Urinary bladder (tissue), 4 donors: ENCODE measurements around the gene ATP10D. TPM values are rescaled to one million over a fixed set of nuclear protein-coding genes. Genes with fewer than 3 reads are reported as not detected.
"Not testable (repeated sequence)": the region's sequence is repeated elsewhere in the genome, so short reads cannot be mapped to it uniquely, and the experiment has no call there.

ENCODE experiments used
- DNase-seq: peaks from one replicate; pipeline ENCODE4 v3.0.0-alpha.2; 2015; ENCODE audit errors: extremely low spot score
- H3K27ac ChIP-seq: one replicate; pipeline ENCODE4 v1.5.1; 2013; ENCODE audit warnings: low read depth, mild to moderate bottlenecking, moderate library complexity
- H3K36me3 ChIP-seq: one replicate; pipeline ENCODE4 v1.6.1; 2013; ENCODE audit warnings: mild to moderate bottlenecking, moderate library complexity; ENCODE audit not compliant: insufficient read depth
- H3K4me1 ChIP-seq: one replicate; pipeline ENCODE4 v1.6.1; 2013; ENCODE audit warnings: mild to moderate bottlenecking, moderate library complexity; ENCODE audit not compliant: insufficient read depth
- H3K4me3 ChIP-seq: one replicate; pipeline ENCODE4 v1.5.1; 2013; ENCODE audit warnings: low read depth, low read length
- WGBS: extraction: QIAGEN DNeasy Blood & Tissue Kit; methylation state at CpG from one replicate; pipeline ENCODE4 v1.1.7; 2013; 5-methylcytosine and 5-hydroxymethylcytosine counted together
- polyA plus RNA-seq: library from polyadenylated mRNA; stranded (reverse); fragments of 200-250 nt; gene quantifications from one replicate; pipeline ENCODE4 v1.2.3, GENCODE V29; 2013
- total RNA-seq: library from RNA; depleted of rRNA; stranded (reverse); fragments of >200 nt; gene quantifications from one replicate; pipeline ENCODE4 v1.2.3, GENCODE V29; 2014
- donor health status: healthy with polysubstance abuse.
- donor health status: healthy.

The ATP10D gene
- total and polyA plus RNA-seq, 2 donors: 12.3 to 38.3 TPM

DNA sequence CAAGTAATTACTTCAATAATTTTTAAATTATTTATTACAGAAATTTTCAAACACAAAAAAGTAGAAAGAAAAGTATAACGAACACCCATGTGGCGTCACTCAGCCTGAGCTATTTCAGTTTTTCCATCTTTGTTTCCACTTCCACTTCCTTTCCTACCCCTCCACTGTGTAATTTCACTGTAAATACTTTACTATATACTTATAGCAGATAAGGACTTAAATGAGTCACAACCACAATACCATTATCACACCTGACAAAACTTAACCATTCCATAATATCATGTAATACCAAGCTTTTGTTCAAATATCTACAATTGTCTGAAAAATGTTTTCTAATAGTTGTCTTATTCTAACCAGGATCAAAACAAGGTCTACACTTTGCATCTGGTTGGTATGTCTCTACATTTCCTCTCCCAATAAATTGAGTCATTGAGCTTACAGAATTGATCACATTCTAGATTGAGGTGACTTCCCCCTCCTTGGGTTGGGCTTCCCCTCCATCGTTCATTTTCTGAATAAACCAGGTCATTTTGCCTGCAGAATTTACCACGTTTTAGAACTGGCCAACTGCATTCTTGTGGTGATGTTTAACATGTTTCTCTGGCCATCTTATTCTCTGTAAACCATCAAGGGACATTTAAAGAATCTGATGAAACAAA lies 48.7 kb downstream of the ATP10D start:
- no peak overlapping the region for H3K4me3 ChIP-seq
- no peaks in the 10 kb centered on the region for H3K36me3 ChIP-seq
- 73% methylated on average over 4 of the region's 4 CpGs for WGBS
- no peak overlapping the region for H3K27ac ChIP-seq
- no peaks in the 10 kb centered on the region for H3K4me1 ChIP-seq
- no peak for DNase-seq

DNA sequence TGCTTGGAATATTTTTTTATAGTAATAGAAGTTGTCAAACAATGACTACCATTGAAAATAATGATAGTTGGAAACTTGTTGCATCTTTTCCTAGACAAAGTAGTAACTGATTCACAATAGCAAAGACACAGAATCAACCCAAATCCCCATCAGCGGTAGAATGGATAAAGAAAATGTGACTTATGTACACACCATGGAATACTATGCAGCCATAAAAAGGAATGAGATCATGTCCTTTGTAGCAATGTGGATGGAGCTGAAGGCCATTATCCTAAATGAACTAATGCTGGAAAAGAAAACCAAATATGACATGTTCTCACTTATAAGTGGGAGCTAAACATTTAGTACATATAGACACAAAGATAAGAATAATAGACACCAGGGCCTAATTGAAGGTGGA lies 49.7 kb downstream of the ATP10D start:
- 99% methylated on average over 1 of the region's 1 CpG for WGBS
- Histone ChIP-seq H3K4me3 (no peak overlapping the region), H3K27ac (no peak overlapping the region), H3K4me1 (no peaks in the 10 kb centered on the region), H3K36me3 (no peaks in the 10 kb centered on the region)
- DNase-seq: no peak

DNA sequence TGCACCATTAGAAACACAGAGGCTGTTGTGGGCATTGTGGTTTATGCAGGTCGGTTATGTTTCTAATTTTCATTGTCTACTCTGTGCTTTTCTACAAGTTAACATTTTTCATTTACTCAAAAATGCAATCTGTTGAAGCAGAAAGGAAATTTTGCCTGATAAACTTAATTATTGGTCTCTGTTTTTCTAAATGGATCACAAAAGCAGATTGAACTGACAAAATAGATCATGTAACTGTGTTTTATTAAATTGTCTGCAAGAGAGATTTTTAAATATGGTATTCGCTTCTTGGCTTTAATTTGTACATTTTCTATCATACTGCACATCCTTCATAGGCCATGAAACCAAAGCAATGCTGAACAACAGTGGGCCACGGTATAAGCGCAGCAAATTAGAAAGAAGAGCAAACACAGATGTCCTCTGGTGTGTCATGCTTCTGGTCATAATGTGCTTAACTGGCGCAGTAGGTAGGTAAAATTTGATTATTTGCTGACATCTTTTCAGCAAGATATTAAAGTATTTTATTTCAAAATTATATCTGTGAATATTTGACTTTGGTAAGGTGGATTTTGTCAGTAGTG lies 50.6 kb downstream of the ATP10D start:
- H3K4me1 ChIP-seq: no peaks in the 10 kb centered on the region
- no peaks in the 10 kb centered on the region for H3K36me3 ChIP-seq
- no peak overlapping the region for H3K27ac ChIP-seq
- H3K4me3 ChIP-seq: no peak overlapping the region
- WGBS: 97% methylated on average over 5 of the region's 5 CpGs
- DNase-seq: no peak

DNA sequence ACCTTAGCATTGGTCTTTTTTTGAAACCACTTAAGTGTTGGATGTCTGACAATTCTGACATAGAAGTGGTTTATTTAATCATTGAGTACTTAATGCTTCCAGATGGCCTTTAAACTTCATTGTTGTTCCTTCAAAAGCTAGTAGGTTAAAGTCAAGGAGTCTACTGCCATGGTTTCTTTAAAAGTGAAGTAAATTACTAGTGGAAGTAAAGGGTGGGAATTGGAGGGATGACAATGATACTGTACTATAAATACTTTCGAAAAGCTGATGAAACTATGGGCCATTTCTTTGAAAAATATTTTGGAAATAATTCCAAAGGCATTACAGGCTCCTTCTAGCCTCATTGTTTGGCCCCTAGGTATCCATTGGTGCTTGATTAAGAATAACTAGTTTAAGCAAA lies 51.9 kb downstream of the ATP10D start:
- no peak for DNase-seq
- 0% methylated on average over 1 of the region's 1 CpG for WGBS
- no peak overlapping the region for H3K4me3 ChIP-seq
- no peak overlapping the region for H3K27ac ChIP-seq
- H3K36me3 ChIP-seq: no peaks in the 10 kb centered on the region
- H3K4me1 ChIP-seq: no peaks in the 10 kb centered on the region

DNA sequence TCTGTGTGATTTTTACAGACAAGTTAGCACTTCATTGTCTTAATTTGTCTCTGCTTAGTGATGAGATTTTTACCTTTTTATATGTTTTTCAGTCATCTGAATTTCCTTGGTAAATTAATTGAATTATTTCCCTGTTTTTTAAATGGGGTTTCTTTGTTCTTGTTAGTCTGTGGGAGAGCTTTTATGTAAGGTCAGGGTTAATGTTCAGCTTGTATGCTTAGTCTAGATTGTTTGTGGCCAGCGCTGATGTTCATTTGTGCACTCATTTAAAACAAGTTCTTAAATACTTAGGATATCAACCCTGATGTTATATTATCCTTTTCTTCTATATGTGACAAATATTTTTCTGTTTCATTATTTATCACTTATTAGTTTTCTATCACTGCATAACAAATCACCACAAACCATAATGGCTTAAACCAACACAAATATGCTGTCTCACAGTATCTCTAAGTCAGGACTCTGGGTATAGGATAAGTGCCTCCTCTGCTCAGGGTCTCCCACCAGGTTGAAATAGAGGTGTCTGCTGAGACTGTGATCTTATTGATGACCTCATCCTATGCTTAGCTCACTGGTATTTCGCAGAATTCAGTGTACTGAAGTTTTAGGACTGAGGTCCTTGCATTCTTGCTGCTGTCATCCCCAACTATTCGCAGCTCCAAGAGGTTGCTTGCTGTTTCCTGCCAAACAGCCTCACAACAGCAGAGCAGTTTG lies 53.2 kb downstream of the ATP10D start:
- 89% methylated on average over 3 of the region's 3 CpGs for WGBS
- DNase-seq: no peak
- H3K27ac ChIP-seq: no peak overlapping the region
- no peak overlapping the region for H3K4me3 ChIP-seq
- no peaks in the 10 kb centered on the region for H3K4me1 ChIP-seq
- peaks cover 2% of the 10 kb centered on the region for H3K36me3 ChIP-seq

DNA sequence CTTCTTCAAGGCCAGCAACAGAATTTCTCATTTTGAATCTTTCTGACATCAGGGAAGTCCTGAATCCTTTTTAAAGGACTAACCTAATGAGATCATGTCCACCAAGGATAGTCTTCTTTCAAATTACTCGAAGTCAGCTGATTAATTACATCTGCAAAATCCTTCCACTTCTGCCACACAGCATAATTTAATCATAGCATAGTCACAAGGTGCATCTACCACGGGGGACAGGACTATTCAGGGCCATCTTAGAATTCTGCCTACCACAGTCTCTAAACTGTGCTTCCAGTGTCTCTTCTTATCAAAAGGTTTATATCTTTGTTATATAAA lies 53.7 kb downstream of the ATP10D start:
- H3K27ac ChIP-seq: no peak overlapping the region
- no peak for DNase-seq
- 88% methylated on average over 2 of the region's 2 CpGs for WGBS
- H3K4me1 ChIP-seq: no peaks in the 10 kb centered on the region
- H3K4me3 ChIP-seq: no peak overlapping the region
- H3K36me3 ChIP-seq: peaks cover 2% of the 10 kb centered on the region

DNA sequence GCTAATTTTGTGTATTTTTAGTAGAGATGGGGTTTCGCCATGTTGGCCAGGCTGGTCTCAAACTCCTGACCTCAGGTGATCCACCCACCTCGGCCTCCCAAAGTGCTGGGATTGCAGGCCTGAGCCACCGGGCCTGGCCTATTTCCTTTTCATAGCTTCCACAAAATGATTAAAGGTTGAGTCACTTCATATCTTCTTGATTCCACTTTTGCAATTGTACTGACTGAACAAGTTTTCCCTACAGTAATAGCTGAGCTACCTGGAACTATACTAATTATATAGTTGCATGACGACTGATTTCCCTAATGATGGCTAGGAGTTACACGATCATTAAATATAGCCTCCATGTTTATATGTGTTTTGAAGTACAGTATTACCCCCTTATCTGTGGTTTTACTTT lies 57.6 kb downstream of the ATP10D start:
- not testable (repeated sequence) for H3K36me3 ChIP-seq, H3K4me3 ChIP-seq
- 75% methylated on average over 5 of the region's 5 CpGs for WGBS

DNA sequence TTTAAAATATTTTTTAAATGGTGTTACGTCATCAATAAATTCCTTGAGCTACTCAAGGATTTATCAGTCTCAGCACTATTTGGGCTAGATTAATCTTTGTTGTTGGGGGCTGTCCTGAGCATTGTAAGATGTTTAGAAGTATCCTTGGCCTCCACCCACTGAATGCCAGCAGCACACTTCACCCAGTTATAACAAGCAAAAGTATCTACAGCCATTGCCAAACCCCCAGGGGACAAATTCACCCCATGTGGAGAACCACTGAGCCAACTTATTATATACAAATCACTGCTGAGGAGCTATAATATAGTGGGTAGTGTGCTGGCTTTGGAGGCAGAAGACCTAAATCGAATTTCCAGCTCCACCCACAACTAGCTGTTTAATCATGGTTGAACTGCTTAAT lies 58.3 kb downstream of the ATP10D start:
- DNase-seq: no peak
- WGBS: 47% methylated on average over 2 of the region's 2 CpGs
- Histone ChIP-seq H3K4me3 (no peak overlapping the region), H3K36me3 (peaks cover 5% of the 10 kb centered on the region), H3K4me1 (no peaks in the 10 kb centered on the region), H3K27ac (no peak overlapping the region)

More for the DNA sequence above, 57.6 kb downstream of the ATP10D start:
- H3K4me1 ChIP-seq, DNase-seq, H3K27ac ChIP-seq: not testable (repeated sequence)

DNA sequence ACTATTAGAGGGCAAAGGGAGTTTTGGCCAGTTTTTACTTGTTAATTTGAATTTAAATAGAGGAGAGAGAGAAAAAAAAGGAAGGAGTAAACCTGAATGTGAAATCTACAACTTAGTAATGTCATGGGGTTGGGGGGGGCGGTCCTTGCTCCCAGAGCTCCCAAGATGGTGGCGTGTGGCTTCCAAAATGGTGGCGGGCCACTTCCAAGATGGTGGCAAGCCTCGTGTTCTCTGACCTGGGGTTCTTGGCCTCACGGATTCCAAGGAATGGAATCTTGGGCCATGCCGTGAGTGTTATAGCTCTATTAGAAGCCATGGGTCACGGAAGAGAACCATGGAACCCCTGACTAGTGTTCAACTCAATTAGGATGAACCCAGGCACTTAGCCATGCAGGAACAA lies 65.3 kb downstream of the ATP10D start:
- not testable (repeated sequence) for DNase-seq, H3K4me3 ChIP-seq, H3K36me3 ChIP-seq, H3K4me1 ChIP-seq, H3K27ac ChIP-seq
- WGBS: 91% methylated on average over 7 of the region's 7 CpGs

DNA sequence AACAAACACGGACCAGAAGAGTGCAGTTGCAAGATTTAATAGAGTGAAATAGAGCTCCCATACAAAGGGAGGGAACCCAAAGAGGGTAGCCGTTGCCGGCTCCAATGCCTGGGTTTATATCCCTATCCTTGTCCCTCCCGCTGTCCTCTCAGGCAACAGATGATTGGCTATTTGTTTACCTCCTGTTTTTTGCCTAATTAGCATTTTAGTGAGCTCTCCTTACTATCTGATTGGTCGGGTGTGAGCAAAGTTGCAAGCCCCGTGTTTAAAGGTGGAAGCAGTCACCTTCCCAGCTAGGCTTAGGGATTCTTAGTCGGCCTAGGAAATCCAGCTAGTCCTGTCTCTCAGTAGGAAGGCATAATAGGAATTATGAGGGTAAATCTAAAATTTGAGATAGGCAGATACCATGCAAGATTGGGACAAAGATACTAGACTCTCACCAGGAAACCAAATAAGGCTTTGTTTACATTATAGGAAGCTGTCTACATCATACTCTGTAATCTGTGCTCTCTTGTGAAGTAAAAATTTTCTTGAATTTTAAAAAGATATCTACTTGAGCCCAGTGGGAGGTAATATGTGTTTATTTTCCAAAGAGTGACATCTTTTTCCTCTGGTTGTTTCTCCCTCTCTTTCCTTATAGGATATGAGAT lies 65.9 kb downstream of the ATP10D start:
- WGBS: 90% methylated on average over 7 of the region's 7 CpGs
- H3K4me3 ChIP-seq: no peak overlapping the region
- no peaks in the 10 kb centered on the region for H3K4me1 ChIP-seq
- DNase-seq: no peak
- H3K36me3 ChIP-seq: peaks cover 3% of the 10 kb centered on the region
- H3K27ac ChIP-seq: no peak overlapping the region

DNA sequence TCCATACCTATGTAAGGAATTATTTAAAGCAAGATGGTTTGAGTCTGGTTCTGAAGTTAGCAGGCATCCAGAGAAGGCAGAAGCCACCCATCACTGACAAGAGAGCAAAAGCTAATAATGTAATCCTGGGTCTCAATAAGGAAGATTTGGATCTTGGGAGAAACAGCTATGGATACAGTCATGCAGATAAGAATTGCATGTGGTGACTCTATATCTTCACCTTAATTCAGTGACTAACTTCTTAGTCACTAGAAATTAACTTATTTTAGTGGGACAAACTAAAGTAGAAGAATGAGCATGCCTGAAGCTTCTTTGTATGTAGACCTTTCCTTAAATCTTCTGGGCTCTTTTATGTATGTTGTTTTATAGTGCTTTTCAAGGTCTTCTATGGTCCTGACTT lies 66.6 kb downstream of the ATP10D start:
- Histone ChIP-seq H3K27ac (no peak overlapping the region), H3K4me1 (no peaks in the 10 kb centered on the region), H3K4me3 (no peak overlapping the region), H3K36me3 (peaks cover under 1% of the 10 kb centered on the region)
- no peak for DNase-seq

DNA sequence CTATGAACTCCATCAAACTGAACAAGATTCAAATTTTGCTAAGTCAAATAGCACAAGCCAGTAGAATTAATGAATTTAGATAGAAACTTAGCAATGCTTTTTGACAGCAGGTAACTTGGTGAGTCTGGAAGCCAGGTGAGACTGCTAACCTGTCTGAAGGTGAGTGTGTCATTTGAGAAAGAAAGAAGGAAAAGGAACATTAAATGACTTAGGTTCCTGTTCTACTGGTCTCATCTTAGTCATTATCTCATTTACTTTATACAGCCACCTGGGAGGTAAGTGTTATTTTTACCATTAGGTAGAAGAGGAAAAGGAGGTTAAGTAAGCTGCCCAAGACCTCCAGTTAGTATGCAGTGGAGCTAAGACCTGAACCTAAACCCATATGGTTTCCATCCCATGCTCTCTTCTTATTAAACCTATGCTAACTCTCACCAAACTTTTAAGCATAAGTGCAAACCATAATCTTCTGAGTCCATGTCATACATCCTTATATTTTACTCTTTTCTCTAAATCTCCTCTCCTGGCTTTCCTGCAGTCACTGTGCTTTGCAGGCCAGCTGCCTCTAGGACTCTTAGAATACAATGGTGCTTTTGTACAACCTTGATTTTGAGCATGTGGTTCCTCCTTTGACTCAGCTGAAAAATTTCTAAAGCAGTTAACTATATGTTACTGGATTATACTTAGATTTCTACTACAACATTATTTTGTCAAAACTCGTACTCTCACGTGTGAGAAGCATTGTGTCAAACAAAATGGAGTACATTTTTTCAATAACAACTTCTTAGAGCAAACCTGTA lies 68.5 kb downstream of the ATP10D start:
- 88% methylated on average over 2 of the region's 2 CpGs for WGBS
- no peak for DNase-seq
- Histone ChIP-seq H3K4me3 (no peak overlapping the region), H3K27ac (no peak overlapping the region), H3K36me3 (no peaks in the 10 kb centered on the region), H3K4me1 (no peaks in the 10 kb centered on the region)

DNA sequence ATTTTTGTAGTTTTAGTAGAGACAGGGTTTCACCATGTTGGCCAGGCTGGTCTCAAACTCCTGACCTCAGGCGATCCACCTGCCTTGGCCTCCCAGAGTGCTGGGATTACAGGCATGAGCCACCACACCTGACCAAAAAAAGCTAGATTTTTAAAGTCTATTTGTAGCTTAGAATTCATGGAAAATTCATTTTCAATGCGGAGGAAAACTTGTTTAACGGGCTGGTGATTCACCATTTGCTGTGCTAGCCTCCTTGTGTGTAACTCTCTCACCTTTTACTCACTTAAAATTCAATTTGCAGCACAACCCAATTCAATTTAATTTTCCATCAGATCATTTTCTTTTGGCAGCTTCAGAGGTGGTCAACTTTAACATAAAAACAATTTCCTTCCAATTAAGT lies 70.8 kb downstream of the ATP10D start:
- not testable (repeated sequence) for H3K4me1 ChIP-seq, H3K4me3 ChIP-seq, H3K36me3 ChIP-seq, DNase-seq, H3K27ac ChIP-seq
- whole genome bisulfite sequencing: 80% methylated on average over 3 of the region's 3 CpGs
